NCI-H2081 (cell line): ENCODE results near the gene SPDYE8.
"Not testable (repeated sequence)": the region's sequence is repeated elsewhere in the genome, so short reads cannot be mapped to it uniquely, and the experiment has no call there.

ENCODE experiments used
- DNase-seq, 2 experiments: peaks; one replicate each; lab custom pipeline; 2025; lab: John Stamatoyannopoulos, UW

SPDYE8 gene

GRCh38 chr7:73029666-73030065 lies at the start of gene SPDYE8:
SPDYE8 (minus strand) TSS chr7:73029766; CDS start chr7:73027966, 1,800 bp downstream.
- not testable (repeated sequence) for DNase-seq

- not testable (repeated sequence) for DNase-seq
Observed at GRCh38 chr7:73057811-73058210, 28.2 kb upstream of the SPDYE8 start, which contains the start of gene SPDYE11. SPDYE11 (minus strand) TSS chr7:73057911; CDS start chr7:73056111, 1,800 bp downstream.

- DNase-seq, result not testable (repeated sequence)
Observed at GRCh38 chr7:73006491-73006890, 23.1 kb downstream of the SPDYE8 start.

- not testable (repeated sequence) for DNase-seq
Observed at GRCh38 chr7:73005693-73006447, 23.7 kb downstream of the SPDYE8 start.

GRCh38 chr7:73005356-73005692 lies 24.2 kb downstream of the SPDYE8 start:
- DNase-seq, result not testable (repeated sequence)

- DNase-seq, result not testable (repeated sequence)
Observed at GRCh38 chr7:72997887-72998468, 31.6 kb downstream of the SPDYE8 start.

GRCh38 chr7:72997447-72997846 lies 32.1 kb downstream of the SPDYE8 start:
- not testable (repeated sequence) for DNase-seq

GRCh38 chr7:72995484-72995883 lies 34.1 kb downstream of the SPDYE8 start:
- DNase-seq, result not testable (repeated sequence)

GRCh38 chr7:72990146-72990913 lies 39.2 kb downstream of the SPDYE8 start:
- DNase-seq, result not testable (repeated sequence)

GRCh38 chr7:72982084-72982483 lies 47.5 kb downstream of the SPDYE8 start:
- DNase-seq, result not testable (repeated sequence)

GRCh38 chr7:72980382-72980781 lies 49.2 kb downstream of the SPDYE8 start:
- DNase-seq, result not testable (repeated sequence)

GRCh38 chr7:72976434-72976833 lies 53.1 kb downstream of the SPDYE8 start:
- DNase-seq, result not testable (repeated sequence)

GRCh38 chr7:72975656-72976286 lies 53.8 kb downstream of the SPDYE8 start:
- DNase-seq, result not testable (repeated sequence)

GRCh38 chr7:72974781-72975180 lies 54.8 kb downstream of the SPDYE8 start:
- not testable (repeated sequence) for DNase-seq

- DNase-seq, result not testable (repeated sequence)
Observed at GRCh38 chr7:72971505-72971904, 58.1 kb downstream of the SPDYE8 start.
